OCI-LY7 (cell line): ENCODE data around the gene BEND7. TPM values are rescaled to one million over a fixed set of nuclear protein-coding genes. Genes with fewer than 3 reads are reported as not detected.

Experiments
- BruUV-seq: library from RNA; stranded (reverse); fragments of 400-500 nt; replicated peaks from 2 replicates; lab custom pipeline; 2021; lab: Mats Ljungman, UMichigan
- CTCF ChIA-PET: fragments of 300-600 bp; sonication (Branson Sonifier 250); formaldehyde crosslinking; loops from one replicate; lab custom pipeline; 2022; ENCODE audit warnings: antibody characterized with exemption; ENCODE audit not compliant: unreplicated experiment; lab: Charles Lee
- POLR2A ChIA-PET: fragments of 300-600 bp; sonication (Branson Sonifier 250); formaldehyde crosslinking; loops from one replicate; lab custom pipeline; 2022; ENCODE audit warnings: antibody characterized with exemption; lab: Charles Lee
- DNase-seq: peaks from one replicate; pipeline ENCODE4 v3.0.0-alpha.2; 2015; ENCODE audit warnings: low spot score
- H2AFZ ChIP-seq: fragments of 200-600 bp; sonication (generic), shearing (Covaris generic); 2 replicates; pipeline ENCODE4 v1.6.1; 2014; ENCODE audit warnings: mild to moderate bottlenecking, antibody characterized with exemption, low read length, moderate library complexity
- H3K27ac ChIP-seq: fragments of 200-600 bp; sonication (generic); 2 replicates; pipeline ENCODE4 v1.5.1; 2014; ENCODE audit warnings: mixed run types, low read depth, mild to moderate bottlenecking, moderate library complexity, low read length, inconsistent platforms; ENCODE audit not compliant: poor library complexity, severe bottlenecking
- H3K36me3 ChIP-seq: fragments of 200-600 bp; sonication (generic); 2 replicates; pipeline ENCODE4 v1.6.1; 2014; ENCODE audit warnings: mild to moderate bottlenecking, antibody characterized with exemption, low read length, moderate library complexity, mixed read lengths; ENCODE audit not compliant: insufficient read depth
- H3K4me1 ChIP-seq: fragments of 200-600 bp; sonication (generic); 2 replicates; pipeline ENCODE4 v1.5.1; 2014; ENCODE audit warnings: mild to moderate bottlenecking, low read length; ENCODE audit not compliant: insufficient read depth, poor library complexity, severe bottlenecking
- H3K4me2 ChIP-seq: fragments of 200-600 bp; sonication (generic); 2 replicates; pipeline ENCODE4 v1.6.1; 2014; ENCODE audit warnings: mild to moderate bottlenecking, low read length
- H3K4me3 ChIP-seq: fragments of 200-600 bp; sonication (generic); 2 replicates; pipeline ENCODE4 v1.5.1; 2014; ENCODE audit warnings: mild to moderate bottlenecking, low read depth, low read length; ENCODE audit not compliant: poor library complexity, severe bottlenecking
- H3K79me2 ChIP-seq: fragments of 200-600 bp; sonication (generic); 2 replicates; pipeline ENCODE4 v1.6.1; 2016; ENCODE audit warnings: low read depth, mild to moderate bottlenecking, low read length, moderate library complexity, mixed read lengths; ENCODE audit not compliant: insufficient read depth
- H3K9me2 ChIP-seq: fragments of 200-600 bp; sonication (generic); 2 replicates; pipeline ENCODE4 v1.6.1; 2016; ENCODE audit warnings: mild to moderate bottlenecking, low read length, mixed read lengths; ENCODE audit not compliant: insufficient read depth
- H3K9me3 ChIP-seq: fragments of 200-600 bp; sonication (generic); 2 replicates; pipeline ENCODE4 v1.6.1; 2014; ENCODE audit warnings: mild to moderate bottlenecking, mixed run types, low read length, mixed read lengths
- H4K20me1 ChIP-seq: fragments of 200-600 bp; sonication (generic); 2 replicates; pipeline ENCODE4 v1.6.1; 2014; ENCODE audit warnings: mild to moderate bottlenecking, antibody characterized with exemption, low read length, moderate library complexity, mixed read lengths; ENCODE audit not compliant: insufficient read depth
- CTCF ChIP-seq: fragments of 200-600 bp; sonication (generic); conservative IDR thresholded peaks from 2 replicates; pipeline ENCODE4 v1.5.1; 2014; ENCODE audit warnings: mild to moderate bottlenecking, antibody characterized with exemption, low read length, moderate library complexity, mixed read lengths
- EZH2phosphoT487 ChIP-seq: fragments of 200-600 bp; sonication (generic); IDR thresholded peaks from 2 replicates; pipeline ENCODE4 v1.6.1; 2018; ENCODE audit warnings: low read depth, borderline replicate concordance, mild to moderate bottlenecking, mixed run types, antibody characterized with exemption, low read length, moderate library complexity, mixed read lengths
- intact Hi-C: fragments of 100-400 bp; cut with micrococcal nuclease; formaldehyde crosslinking; loops from one replicate; pipeline ENCODE4 v1.10.0; 2022; ENCODE audit not compliant: unreplicated experiment
- total RNA-seq, 2 experiments: library from RNA; depleted of rRNA in 1 of 2; stranded (reverse); fragments of >200 nt in 1 of 2; shearing (Covaris generic) in 1 of 2; gene quantifications; 2 replicates each; pipeline ENCODE4 v1.2.3, GENCODE V29; 2014 to 2022

The BEND7 gene
- total RNA-seq, 2 experiments from 2014 or later = not detected

DNA sequence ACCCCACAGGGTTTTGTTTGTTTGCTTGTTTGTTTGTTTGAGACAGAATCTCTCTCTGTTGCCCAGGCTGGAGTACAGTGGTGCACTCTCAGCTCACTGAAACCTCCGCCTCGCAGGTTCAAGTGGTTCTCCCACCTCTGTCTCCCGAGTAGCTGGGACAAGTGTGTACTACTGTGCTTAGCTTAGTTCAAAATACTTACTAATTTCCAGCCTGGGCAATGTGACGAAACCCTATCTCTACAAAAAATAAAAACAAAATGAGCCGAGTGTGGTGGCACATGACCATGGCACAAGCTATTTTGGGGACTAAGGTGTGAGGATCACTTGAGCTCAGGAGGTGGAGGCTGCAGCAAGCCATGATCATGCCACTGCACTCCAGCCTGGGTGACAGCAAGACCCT is 42.7 kb upstream of the BEND7 start:
- TF ChIP-seq CTCF = no peak
- Histone ChIP-seq H3K4me2 (no peak overlapping the region), H3K27ac (no peak overlapping the region), H4K20me1 (no peaks in the 10 kb centered on the region), H3K79me2 (no peaks in the 10 kb centered on the region), H3K9me3 (no peaks in the 10 kb centered on the region), H3K4me3 (no peak overlapping the region), H3K36me3 (no peaks in the 10 kb centered on the region), H2AFZ (no peak overlapping the region), H3K4me1 (no peaks in the 10 kb centered on the region), H3K9me2 (no peaks in the 10 kb centered on the region)
- ChIA-PET CTCF (no interaction called here), POLR2A (no interaction called here)
- no peak for DNase-seq
- intact Hi-C loops = no loop called here
- no TSS peak for BruUV-seq

DNA sequence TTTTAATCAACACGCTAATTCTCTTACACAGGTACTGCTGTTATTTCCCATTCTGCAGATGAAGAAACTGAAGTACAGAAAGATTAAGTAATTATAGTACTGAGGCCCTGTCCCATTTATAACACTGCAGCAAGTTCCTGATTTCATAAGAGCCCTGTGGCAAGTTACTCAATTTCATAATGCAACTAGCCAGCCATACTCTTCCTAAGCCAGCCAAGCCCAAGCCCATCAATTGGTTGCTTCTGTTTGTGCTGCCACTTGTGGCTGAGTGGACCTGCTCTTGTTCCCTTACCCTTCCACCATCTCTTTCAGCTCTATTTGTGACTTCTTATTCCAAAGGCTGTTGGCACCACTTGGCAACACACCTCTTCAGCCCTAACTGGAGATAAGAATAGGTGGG is 38.2 kb upstream of the BEND7 start:
- no peaks in the 10 kb centered on the region for H3K9me3 ChIP-seq
- H3K36me3 ChIP-seq = no peaks in the 10 kb centered on the region
- TF ChIP-seq EZH2phosphoT487 (no peak), CTCF (no peak)
- no peaks in the 10 kb centered on the region for H3K9me2 ChIP-seq
- no peak overlapping the region for H2AFZ ChIP-seq
- POLR2A ChIA-PET = no interaction called here
- no peak overlapping the region for H3K27ac ChIP-seq
- H3K4me1 ChIP-seq = no peaks in the 10 kb centered on the region
- H3K79me2 ChIP-seq = no peaks in the 10 kb centered on the region
- H3K4me3 ChIP-seq = no peak overlapping the region
- no peaks in the 10 kb centered on the region for H4K20me1 ChIP-seq
- no peak for DNase-seq
- intact Hi-C loops = no loop called here
- no TSS peak for BruUV-seq
- CTCF ChIA-PET = no interaction called here
- H3K4me2 ChIP-seq = no peak overlapping the region

DNA sequence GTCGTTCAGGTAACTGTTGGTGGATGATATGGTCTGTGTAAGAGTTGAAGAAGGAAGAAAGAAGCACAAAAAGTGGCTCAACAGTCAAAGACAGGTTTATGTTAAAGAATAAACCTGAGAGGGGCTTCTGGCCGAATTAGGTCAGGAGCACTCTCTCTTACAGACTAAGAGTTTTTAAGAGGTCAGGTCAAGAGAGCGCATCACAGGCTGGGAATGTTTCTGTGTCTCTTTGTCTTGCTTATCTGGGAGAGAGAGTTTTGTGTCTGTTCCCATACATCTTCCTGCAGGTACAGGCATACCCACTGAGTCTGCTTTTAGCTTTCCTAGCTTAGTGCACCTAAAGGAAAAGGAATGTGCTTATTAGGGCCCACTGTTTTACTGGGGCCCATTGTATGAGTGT is 35.8 kb upstream of the BEND7 start:
- Histone ChIP-seq H3K36me3 (no peaks in the 10 kb centered on the region), H3K79me2 (no peaks in the 10 kb centered on the region), H3K9me2 (no peaks in the 10 kb centered on the region), H3K4me3 (no peak overlapping the region), H3K9me3 (no peaks in the 10 kb centered on the region), H3K4me1 (no peaks in the 10 kb centered on the region), H3K27ac (no peak overlapping the region), H2AFZ (no peak overlapping the region), H3K4me2 (no peak overlapping the region), H4K20me1 (no peaks in the 10 kb centered on the region)
- POLR2A ChIA-PET = no interaction called here
- no TSS peak for BruUV-seq
- no peak for TF ChIP-seq CTCF
- no peak for TF ChIP-seq EZH2phosphoT487
- CTCF ChIA-PET = no interaction called here
- no peak for DNase-seq
- intact Hi-C loops = no loop called here
